Stimulated activated CD4-positive, alpha-beta T cell treated with anti-CD3 and anti-CD28 coated beads, TNF-alpha, amount 100 ng/mL, for 4 hours (primary cell): ENCODE data around the gene PKNOX2.

Experiments
- DNase-seq, 3 experiments: peaks; one replicate each; pipeline ENCODE4 v3.0.0-alpha.2; 2020; ENCODE audit warnings: low read depth in 3 of 3

Gene PKNOX2

GRCh38 chr11:125233736-125234275, 69.3 kb downstream of the PKNOX2 start:
- DNase-seq = no peak

GRCh38 chr11:125235071-125235471, 70.5 kb downstream of the PKNOX2 start:
- no peak for DNase-seq

GRCh38 chr11:125236072-125236825, 71.7 kb downstream of the PKNOX2 start:
- DNase-seq = no peak

GRCh38 chr11:125239585-125240560, 75.3 kb downstream of the PKNOX2 start:
- DNase-seq = no peak

- no peak for DNase-seq
Observed at GRCh38 chr11:125241104-125241503, 76.6 kb downstream of the PKNOX2 start.

- no peak for DNase-seq
Observed at GRCh38 chr11:125242141-125242775, 77.7 kb downstream of the PKNOX2 start.

GRCh38 chr11:125244166-125244565, 79.6 kb downstream of the PKNOX2 start:
- DNase-seq = no peak

GRCh38 chr11:125245299-125245698, 80.7 kb downstream of the PKNOX2 start:
- DNase-seq = no peak

- DNase-seq = no peak
Observed at GRCh38 chr11:125247431-125247830, 82.9 kb downstream of the PKNOX2 start.

GRCh38 chr11:125250318-125251213, 86.0 kb downstream of the PKNOX2 start:
- no peak for DNase-seq

GRCh38 chr11:125251214-125251545, 86.6 kb downstream of the PKNOX2 start:
- no peak for DNase-seq

- no peak for DNase-seq
Observed at GRCh38 chr11:125251956-125252355, 87.4 kb downstream of the PKNOX2 start.

- DNase-seq = no peak
Observed at GRCh38 chr11:125253289-125253688, 88.7 kb downstream of the PKNOX2 start.

GRCh38 chr11:125253795-125254525, 89.4 kb downstream of the PKNOX2 start:
- DNase-seq = no peak

GRCh38 chr11:125256541-125257189, 92.1 kb downstream of the PKNOX2 start:
- DNase-seq = no peak

- DNase-seq = no peak
Observed at GRCh38 chr11:125257190-125257579, 92.6 kb downstream of the PKNOX2 start.

- no peak for DNase-seq
Observed at GRCh38 chr11:125257751-125258150, 93.2 kb downstream of the PKNOX2 start.

- DNase-seq = no peak
Observed at GRCh38 chr11:125258291-125259032, 93.9 kb downstream of the PKNOX2 start.

GRCh38 chr11:125261588-125261987, 97.0 kb downstream of the PKNOX2 start:
- DNase-seq = no peak
